NCI-H524 (cell line): ENCODE results near the gene OSGIN1.
A peak's percentile ranks its signal among the peaks of the same experiment; 100 is the strongest.

Source experiments
- DNase-seq, 2 experiments: peaks; one replicate each; lab custom pipeline; 2025; lab: John Stamatoyannopoulos, UW

Gene OSGIN1

DNA sequence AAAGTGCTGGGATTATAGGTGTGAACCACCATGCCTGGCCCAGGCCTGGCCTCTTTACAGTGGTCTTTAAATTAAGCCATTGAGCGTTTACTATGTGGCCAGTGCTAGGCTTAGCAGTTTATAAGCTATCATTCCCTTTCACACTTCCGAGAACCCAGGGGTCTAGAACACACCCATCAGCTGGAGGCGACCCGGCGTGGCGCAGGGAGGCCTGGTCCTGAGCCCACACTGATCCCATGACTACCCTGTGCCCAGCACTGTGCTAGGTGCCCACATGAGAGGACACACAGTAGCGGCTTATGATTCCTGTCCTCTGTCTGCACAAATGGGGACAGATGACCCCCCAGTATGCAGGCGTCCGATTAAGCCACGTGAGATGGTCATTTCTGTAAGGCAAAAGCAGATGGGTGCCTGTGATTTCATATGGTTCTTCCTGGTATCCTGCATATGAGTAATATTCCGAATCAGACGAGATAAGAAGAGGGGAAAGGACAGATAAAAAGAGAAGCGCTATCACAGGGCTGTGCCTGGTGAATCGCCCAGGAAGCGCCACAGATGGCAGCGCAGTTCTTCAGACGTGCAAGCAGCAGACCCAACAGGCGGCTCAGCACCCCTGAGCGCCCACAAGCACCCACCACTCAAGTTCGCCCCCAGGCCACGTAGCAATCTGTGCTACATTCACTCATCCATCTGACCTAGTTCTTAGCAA lies 5.3 kb downstream of the OSGIN1 start:
- peak; percentile 58 to 88 for DNase-seq

DNA sequence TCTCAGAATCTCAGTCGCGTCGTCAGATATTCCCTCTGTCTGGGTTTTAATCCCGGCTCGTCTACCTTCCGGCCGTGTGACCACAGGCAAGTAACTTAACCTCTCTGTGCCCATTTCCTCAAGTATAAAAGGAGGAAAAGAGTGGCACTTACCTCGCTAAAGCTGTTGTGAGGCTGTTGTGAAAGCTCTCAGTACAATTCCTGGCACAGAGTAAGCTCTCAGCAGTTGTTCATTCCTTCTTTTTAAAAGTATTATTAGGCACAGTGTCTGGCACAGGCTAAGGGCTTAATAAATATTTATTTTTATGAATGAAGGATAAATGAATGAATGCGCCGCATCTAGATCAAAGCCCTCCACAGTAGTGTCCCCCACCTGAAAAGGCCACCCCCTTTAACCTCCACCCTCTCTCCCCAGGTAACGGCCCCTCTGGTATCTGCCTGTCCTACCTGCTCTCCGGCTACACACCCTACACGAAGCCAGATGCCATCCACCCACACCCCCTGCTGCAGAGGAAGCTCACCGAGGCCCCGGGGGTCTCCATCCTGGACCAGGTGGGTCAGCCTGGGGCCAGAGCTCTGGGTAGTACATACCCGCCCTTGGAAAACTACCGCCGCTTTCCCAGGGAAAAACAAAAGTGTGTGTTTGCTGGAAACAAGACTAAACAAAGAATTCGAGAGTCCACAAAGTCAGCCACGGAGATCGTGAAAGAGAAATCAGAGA lies 6.0 kb downstream of the OSGIN1 start:
- no peak for DNase-seq

DNA sequence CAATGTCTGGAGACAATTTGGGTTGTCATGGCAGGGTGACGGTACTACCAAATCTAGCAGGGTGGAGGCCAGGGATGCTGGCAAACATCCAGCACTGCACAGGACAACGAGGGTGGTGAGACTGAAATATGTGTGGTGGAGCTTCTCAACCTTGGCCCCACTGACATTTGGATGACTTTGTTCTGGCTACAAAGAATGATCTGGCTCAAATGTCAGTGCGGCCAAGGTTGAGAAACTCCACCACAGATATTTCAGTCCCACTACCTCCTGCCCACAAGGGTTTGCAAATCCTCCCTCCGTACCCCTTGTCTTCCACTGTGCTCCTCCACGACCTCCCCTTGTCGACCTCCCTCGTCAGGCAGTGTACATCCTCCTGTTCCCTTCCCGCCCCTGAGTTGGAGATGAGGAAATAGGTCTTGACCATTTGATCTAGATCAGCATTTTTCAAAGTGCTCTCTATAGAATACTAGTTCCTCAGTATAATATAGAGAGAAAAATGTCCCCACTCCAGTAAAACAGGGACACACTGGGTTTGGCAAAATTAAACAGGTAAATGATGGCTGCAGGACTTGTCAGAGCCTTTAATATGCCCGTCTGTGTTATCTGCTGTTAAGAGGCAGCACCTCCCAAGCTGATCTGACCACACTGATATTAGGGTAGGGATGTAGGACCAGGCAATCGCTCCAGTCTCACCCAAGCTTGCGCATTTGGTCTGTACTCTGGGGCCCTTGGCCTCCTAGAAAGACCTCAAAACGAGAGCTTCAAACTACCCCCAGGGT lies 6.8 kb downstream of the OSGIN1 start:
- DNase-seq: no peak

DNA sequence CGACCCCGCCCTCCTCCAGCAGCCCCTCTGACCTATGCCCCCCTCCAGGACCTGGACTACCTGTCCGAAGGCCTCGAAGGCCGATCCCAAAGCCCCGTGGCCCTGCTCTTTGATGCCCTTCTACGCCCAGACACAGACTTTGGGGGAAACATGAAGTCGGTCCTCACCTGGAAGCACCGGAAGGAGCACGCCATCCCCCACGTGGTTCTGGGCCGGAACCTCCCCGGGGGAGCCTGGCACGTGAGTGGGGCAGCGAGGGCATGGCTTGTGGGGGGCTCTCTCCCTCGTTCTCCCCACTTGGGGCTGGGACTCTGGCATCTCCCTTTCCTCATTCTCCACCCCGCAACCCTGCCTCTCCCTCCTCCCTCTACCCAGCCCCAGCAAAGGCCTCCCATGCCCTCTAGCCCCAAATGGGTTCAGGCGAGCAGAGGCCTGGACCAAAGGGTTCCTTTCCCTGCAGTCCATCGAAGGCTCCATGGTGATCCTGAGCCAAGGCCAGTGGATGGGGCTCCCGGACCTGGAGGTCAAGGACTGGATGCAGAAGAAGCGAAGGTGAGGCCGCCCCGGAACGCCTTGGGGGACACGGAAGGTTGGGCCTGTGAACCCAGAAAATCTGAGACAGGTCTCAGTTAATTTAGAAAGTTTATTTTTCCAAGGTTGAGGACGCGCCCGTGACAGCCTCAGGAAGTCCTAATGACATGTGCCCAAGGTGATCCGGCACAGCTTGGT lies 7.6 kb downstream of the OSGIN1 start:
- no peak for DNase-seq

DNA sequence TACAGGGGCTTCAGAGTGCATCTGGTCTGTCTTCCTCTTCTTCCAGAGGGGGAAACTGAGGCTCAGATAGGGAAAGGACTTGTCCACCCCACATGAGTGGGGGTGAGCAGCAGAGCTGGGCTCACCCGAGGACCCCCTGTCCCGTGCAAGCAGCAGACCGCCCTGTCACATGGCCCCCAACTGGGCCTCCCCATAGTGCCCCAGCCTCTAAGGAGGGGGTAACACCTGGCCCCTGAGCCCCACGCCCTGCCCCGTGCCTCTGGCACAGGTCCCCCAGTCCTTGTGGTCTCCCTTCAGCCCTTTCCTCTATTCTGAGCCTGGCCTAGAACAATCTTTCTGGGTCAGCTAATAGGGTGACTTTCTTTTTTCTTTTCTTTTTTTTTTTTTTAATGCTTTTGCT lies 8.6 kb downstream of the OSGIN1 start:
- no peak for DNase-seq

DNA sequence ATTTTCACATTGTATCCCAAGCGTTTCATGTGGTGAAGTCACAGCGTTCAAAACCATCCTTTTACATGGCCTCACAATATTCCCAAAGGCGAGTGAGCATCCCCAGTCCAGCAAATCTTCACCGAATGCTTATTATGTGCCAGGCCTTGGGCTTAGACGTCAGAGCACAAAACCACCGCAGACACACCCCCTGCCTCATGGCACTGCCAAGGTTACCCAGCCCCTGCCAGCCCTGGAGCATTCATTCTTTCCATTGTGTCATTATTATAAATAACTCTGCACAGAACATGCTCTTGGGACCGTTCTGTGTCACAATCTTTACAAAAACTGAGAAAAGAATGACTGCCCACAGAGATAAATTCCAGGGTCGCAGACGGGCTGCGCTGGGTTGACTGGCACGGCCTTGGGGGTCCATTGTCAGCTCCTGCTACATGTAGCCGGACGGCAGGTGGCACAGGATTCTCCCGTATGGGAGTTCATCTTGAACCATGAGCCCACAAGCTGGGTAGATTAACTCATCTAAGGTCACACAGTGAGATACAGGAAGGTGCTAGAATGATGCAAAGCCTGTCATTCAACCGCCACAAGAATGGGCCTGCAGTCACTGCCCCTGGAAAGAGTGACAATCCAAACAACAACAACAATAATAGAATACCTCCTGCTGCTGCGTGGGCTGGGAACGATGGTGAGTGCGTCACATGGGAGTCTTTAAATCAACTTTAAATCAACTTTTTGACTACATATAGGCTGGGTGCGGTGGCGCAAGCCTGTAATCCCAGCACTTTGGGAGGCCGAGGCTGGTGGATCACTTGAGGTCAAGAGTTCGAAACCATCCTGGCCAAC lies 10.5 kb downstream of the OSGIN1 start:
- no peak for DNase-seq

DNA sequence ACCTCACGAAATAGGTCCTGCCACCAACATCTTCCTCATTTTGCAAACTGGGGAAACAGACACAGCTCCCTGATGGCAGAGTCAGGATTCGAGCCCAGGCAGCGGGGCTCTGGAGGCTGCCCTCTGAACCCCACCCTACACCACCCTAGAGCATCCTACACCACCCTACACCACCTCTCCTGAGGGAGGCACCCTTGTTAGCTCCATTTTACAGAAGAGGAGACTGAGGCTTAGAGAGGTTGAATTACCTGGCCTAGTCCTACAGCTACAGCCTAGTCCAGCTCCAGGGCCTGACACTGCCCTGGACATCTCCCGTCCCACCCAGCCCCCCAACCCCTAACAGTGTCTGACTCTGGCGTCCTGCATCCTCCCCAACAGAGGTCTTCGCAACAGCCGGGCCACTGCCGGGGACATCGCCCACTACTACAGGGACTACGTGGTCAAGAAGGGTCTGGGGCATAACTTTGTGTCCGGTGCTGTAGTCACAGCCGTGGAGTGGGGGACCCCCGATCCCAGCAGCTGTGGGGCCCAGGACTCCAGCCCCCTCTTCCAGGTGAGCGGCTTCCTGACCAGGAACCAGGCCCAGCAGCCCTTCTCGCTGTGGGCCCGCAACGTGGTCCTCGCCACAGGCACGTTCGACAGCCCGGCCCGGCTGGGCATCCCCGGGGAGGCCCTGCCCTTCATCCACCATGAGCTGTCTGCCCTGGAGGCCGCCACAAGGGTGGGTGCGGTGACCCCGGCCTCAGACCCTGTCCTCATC lies 11.8 kb downstream of the OSGIN1 start:
- no peak for DNase-seq

DNA sequence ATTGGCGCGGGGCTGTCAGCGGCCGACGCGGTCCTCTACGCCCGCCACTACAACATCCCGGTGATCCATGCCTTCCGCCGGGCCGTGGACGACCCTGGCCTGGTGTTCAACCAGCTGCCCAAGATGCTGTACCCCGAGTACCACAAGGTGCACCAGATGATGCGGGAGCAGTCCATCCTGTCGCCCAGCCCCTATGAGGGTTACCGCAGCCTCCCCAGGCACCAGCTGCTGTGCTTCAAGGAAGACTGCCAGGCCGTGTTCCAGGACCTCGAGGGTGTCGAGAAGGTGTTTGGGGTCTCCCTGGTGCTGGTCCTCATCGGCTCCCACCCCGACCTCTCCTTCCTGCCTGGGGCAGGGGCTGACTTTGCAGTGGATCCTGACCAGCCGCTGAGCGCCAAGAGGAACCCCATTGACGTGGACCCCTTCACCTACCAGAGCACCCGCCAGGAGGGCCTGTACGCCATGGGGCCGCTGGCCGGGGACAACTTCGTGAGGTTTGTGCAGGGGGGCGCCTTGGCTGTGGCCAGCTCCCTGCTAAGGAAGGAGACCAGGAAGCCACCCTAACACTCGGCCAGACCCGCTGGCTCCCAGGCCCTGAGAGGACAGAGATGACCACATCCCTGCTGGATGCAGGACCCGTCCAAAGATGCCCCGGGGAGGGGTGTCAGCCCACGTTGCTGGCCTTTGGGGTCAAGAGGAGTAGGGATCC lies 12.6 kb downstream of the OSGIN1 start:
- no peak for DNase-seq

DNA sequence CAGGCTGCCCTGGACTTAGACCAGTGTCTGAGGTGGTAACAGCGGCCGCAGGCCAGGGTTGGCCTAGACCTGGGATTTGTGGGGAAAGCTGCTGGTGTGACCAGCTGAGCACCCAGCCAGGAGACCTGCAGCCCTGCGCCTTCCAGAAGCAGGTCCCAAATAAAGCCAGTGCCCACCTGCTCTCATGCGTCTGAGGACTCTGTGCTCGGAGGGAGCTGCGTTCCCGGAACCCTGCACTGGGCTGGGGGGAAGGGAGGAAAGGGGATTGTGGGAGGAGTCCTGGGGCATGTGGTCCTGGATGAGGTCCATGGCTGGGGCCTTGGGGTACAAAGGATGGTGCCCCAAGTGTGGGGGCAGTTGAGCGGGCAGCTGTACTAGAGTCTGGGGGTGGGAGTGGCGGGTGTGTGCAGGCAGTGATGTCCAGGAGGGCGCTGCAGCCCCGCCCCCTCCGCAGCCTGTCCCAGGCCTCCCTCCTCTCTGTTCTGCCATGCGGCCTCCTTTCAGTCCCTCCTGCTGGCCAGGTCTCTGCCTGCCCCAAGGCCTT lies 13.2 kb downstream of the OSGIN1 start:
- DNase-seq: no peak

DNA sequence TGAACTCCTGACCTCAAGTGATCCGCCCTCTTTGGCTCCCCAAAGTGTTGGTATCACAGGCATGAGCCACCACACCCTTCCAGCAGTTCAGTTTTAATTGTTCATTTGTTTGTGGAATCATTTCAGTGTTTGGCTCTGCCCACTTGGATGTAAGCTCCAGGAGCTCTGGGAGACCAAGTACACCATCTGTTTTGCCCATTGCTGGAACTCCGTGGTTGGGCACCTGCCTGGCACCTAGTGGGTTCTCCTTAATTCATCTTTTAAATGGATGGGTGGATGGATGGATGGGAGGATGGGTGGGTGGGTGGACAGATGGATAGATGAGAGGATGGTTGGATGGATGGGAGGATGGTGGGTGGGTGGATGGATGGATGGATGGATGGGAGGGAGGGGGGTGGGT lies 14.1 kb downstream of the OSGIN1 start:
- peak in 1 of 2 experiments; percentile 27 for DNase-seq

DNA sequence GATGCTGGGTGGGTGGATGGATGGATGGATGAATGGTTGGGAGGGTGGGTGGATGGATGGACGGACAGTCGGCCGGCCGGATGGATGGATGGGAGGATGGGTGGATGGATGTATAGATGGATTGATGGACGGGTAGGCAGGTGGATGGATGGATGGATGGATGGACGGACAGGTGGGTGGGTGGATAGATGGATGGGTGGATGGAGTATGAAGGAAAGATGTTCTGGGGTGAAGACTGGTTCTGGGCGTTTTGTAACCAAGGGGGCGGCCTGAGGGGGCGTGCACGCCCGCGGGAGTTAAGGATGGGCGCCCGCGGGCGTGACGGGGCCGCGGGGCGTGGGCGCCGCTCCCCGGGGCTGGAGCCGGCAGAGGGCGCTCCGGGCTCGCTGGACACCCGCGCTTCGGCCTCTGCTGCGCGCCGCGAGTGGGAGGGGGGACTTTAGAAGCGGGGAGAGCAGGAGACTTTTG lies 14.8 kb downstream of the OSGIN1 start, which contains the start of gene NECAB2:
Gene NECAB2 (plus strand): TSS at position 407 of the 468 bp plus-strand sequence. CDS start 405 bp downstream, outside the sequence.
- peak in 1 of 2 experiments; percentile 51 for DNase-seq

DNA sequence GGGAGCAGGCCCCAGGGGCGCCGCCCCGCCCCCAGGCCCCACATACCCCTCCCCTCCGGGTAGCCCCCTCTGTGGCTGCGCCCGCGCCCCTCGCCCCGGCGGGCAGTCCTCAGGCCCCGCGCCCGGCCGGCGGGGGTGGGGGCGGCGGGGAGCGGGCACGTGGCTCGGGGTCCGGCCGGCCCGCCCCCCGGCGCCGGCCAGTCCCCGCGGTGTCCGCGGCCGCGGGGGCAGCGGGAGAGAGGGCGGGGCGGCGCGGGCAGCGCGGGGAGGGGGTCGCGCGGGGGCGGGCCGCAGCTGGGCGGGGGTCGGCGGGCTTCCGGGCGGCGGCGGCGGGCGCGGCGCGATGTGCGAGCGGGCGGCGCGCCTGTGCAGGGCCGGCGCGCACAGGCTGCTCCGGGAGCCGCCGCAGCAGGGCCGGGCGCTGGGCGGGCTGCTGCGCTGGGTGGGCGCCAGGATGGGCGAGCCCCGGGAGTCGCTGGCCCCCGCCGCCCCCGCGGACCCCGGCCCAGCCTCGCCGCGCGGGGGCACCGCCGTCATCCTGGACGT lies 15.3 kb downstream of the OSGIN1 start:
- DNase-seq: peak in 1 of 2 experiments; percentile 34

DNA sequence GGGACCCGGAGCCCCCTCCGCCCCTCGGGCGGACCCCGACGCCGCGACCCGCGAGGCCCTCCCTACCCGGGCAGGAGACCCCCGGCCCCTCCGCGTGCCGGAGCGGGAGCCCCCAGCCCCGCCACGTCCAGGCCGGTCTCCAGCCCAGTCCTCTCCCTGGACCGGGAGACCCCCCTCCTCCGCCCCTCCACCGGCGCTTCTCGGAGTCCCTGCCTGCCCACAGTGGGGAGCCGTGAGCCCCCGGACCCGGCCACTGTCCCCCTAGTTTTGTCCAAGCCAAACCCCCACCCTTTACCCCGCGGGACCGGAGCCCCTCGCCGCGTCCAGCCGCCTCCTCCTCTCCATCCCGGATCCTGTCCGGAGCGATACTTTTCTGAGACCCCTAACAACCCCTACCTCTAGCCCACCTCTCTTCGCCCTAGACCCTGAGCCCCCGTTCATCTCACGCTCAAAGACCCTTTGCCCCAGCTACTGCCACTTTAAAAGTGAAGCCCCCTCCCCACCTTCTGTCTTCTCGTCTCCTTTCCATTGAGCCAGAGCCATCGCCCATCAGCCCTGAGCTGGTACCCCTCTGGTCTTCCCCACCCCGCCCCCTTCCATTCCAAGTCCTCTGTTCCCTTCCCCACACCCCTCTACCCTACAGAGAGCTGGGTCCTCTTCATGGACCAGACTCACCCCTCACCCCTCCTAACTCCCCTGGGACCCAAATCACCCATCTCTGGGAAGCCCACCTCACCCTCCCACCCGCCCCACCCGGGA lies 16.0 kb downstream of the OSGIN1 start:
- no peak for DNase-seq

DNA sequence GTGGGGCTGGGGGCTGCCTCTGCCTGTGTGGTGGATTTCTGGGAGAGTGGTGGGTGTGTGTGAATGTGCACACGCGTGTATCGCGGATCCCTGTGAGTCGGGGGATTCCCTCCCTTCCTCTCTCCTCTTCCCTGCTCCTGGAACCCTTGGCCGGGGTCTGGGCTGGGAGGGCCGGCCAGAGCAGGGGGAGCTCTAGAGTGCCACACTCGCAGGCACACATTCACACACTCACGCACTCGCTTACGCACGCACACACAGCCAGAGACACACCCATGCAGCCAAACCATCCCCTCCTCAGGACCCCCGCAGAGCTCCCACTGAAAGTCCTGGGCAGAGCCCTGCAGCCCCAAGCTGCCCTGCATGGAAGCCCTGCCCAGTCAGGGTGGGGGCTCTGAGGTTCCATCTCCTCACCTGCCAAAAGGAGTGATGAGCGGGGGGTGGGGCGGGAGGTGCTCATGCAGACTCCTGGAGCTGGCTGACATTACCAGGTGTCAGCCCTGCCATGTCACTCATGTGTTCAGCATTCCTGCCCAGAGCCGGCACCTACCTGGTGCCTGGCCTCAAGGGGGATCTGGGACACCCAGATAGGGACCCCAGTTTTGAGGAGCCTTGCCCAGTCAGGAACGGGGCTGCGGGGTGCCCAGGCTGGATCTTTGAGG lies 16.9 kb downstream of the OSGIN1 start:
- no peak for DNase-seq

DNA sequence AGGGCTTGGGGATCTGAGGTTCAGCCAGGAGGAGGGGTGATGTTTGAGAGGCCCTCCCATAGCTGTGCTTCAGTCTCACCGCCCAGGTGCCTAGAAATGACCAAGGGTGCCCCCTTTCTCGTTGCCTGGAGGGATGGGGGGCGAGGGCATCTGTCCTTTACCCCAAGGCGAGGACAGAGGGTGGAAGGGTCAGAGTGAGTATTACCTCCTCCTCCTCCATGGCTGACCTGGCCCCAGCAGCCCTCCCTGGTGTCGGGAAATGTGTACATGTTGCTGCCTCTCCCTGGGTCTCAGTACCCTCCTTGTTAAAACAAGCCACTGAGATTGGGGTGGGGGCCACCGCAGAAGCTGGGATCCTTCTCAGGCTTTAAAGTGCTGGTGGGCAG lies 17.4 kb downstream of the OSGIN1 start:
- no peak for DNase-seq

DNA sequence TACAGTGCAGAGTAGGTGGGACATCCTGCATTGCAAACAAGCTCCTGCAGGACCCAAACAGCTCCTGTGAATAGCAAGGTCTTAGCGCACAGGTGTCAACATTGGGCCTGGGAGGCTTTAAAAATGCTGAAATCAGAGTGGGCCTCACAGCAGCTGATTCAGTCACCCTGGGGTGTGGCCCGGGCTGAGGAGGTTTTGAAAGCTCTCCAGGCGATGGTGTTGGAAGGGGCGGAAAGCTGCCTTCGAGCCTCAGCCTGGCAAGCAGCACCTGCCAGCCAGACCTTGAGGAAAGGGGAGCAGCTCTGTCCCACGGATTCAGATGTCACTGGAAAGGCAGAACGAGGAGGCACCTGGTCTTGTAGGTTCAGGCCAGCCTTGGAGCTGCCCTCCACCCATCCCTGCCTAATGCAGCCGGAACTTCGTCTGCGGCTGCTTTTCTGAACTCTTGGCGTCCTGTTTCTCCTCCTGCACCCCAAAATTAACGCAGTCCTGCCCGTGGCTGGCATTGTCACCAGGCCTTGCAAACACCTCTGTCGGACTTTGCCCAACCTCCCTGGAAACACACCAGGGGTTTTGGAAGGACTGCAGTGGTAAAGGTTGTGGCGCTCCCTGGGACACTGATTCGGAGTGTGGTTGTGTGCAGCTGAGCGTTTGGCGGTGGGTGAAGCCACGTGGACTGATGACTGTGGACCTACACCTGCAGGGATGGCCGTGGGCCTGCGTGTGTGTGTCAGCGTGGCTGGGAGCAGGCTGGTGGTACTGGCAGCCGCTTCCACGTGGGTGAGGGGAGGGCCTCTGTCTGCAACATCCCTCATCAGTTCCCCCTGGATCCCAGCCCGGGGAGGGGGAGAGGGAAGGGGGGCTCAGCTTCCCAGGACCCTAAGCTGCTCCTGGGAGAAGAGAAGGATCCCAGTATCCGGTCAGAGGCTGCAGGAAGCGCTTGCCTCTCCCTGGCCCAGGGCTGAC lies 18.4 kb downstream of the OSGIN1 start:
- no peak for DNase-seq
